ENCODE measurements around the gene UGT1A5.

UGT1A5 gene

DNA sequence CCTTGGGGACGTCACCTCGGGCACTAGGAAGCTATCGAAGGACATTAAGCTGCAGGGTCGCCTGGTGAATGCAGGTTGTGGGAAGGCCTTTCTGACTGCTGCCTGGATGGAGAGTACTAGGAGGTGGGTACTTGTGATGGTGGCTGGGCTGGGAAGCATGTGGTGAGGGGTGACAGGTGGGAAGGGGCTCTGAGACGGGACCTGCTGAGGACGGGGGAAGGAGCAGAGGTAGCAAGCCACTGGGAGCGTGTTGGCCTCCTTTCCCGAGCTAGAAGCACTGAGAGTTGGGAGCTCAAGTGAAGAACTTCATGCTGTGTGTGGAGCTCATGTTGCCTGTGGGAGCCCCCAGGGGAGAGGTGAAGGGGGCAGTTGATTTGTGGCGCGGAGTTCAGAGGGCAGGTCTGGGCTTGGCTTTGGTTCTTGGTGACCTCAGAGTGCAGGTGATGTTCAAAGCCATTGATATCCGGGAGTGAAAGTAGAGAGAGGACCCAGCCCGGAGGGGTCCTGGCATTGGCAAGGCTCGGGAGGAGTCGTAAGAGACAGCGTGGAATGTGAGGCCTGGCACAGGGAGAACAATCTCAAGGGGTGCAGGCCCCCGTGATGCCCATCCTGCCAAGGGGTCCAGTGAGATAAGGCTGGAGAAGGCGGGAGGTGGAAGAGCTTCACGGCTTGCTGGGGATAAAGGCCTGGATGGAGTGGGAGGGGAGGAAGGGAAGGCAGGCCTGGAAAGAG lies 78.6 kb downstream of the UGT1A5 start:
- DNase-seq = no peak

DNA sequence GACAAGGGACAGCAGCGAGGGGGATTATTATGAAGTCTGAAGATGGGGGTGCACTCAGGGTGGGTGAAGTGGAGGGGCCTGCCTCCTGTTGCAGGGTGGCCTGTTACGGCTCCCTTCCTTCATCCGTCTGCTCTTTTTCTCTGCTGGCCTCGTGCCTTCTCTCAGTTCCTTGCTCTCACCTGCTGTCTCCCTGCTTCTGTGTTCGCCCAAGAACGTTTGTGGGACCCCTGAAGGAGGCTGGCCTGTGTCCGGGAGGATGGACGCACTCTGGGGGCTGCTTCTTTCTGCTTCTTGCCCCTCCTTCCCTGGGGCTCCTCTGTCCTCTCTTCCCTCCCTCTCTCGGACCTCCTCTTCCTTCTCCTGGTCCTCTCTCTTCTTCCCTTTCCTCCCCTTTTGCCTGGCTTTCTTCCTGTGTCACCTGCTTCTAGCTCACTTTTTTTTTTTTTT lies 79.2 kb downstream of the UGT1A5 start:
- DNase-seq = no peak

DNA sequence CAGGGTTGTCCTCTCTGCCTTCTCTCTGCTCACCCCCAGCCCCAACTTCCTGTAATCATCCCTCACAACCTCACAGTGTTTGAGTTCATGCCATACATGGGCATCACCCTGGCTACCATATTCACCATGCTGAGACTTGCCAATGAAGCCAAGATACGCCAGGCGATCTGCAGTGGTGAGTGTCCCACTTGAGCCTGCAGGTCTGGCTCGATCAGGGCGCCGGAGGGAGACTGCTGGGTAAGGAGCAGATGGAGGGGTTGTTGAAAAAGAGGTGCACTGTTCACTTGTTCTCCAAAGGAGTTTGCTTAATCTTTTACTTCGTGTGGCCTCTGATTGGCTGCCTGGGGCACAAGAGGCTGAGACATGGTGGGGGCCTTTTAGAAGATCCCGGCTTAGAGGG lies 80.0 kb downstream of the UGT1A5 start:
- no peak for DNase-seq

DNA sequence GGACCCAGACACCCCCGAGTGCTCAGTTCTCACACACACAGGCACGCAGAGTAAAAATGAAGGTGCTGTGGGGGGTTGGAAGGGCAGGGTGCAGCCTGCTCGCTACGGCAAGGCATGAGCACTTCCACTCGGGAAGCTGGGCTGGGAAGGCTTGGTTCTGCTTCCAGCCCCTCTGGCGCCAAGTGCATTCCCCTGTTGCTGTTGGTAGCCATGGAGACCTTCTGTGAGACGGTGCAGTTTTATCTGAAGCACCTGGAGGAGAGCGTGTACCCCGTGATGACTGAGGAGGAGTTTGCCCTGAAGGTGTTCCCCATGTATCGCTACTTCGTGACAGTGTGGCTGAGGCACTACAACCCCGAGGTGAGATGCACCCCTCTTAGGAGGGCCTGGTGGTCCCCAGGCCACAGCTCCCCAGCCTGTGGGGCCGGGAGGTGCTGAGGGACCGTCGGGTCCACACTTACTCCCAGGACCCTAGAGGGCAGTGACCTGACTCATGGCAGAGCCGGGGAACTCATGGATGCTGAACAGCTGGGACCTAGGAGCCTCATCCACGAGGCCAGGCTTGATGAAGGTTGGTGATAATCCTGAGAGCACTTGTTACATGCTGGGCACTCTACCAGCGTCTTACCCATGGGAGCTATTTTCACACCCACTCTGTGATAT lies 80.9 kb downstream of the UGT1A5 start:
- DNase-seq = no peak

DNA sequence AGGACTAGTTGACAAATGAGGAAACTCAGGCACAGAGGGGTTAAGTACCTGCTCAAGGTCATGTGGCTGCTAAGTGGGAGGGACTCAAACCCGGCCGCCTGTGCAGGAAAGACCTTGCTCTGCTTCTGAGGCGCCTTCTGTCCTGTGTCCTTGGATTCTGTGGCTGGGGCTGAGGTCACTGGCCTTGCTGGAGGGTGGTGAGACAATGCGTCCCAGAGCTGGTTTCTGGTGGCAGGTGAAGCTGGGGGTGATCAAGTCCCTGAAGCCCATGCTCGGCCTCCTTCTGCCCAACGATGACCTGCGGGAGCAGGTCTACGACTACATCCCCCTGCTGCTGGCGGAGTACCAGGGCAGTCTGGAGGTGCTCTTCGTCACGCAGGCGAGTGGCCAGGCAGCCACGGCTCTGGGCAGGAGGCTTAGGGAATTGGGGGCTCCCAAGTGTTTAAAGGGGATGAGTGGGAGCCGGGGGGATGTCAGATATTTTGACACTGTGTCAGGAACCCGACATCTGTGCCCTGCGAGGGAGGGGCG lies 81.5 kb downstream of the UGT1A5 start:
- DNase-seq = no peak

DNA sequence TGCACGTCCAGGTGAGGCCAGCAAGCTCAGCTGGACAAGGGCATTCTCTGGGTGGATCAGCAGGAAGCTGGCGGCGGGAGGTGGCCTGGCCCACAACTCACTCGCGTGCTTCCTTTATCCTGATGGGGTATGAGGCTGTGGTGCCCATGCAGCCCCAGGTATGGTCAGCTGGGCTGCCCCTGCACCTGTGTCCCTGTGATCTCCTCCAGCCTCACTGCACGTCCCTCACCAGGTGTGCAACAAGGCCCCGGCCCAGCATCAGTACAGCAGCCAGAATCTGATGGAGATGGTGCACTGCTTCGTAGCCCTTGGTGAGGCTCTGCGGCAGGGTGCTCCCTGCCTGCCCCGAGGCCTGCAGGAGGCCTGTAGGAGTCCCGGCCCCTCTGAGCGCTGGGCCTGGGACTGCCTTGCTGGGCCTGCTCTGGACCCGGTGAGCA lies 83.0 kb downstream of the UGT1A5 start:
- DNase-seq = no peak

DNA sequence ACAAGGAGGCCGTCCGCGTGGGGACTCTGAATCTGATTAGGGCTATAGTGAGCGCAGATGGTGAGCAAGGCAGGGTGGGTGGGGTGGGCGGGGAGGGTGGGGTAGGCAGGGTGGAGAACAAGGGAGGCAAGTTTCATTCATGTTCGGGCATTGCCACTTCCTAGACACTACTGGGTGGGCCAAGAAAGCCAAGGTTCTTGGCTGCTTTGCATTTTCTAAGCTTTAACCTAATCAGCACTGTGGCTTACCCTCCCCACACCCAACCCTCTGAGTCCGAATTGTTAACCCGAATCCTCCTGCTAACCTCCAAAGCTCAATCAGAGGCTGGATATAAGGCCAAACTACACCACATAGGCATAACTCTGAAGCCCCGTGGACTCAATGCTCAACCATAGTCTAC lies 83.5 kb downstream of the UGT1A5 start:
- no peak for DNase-seq

DNA sequence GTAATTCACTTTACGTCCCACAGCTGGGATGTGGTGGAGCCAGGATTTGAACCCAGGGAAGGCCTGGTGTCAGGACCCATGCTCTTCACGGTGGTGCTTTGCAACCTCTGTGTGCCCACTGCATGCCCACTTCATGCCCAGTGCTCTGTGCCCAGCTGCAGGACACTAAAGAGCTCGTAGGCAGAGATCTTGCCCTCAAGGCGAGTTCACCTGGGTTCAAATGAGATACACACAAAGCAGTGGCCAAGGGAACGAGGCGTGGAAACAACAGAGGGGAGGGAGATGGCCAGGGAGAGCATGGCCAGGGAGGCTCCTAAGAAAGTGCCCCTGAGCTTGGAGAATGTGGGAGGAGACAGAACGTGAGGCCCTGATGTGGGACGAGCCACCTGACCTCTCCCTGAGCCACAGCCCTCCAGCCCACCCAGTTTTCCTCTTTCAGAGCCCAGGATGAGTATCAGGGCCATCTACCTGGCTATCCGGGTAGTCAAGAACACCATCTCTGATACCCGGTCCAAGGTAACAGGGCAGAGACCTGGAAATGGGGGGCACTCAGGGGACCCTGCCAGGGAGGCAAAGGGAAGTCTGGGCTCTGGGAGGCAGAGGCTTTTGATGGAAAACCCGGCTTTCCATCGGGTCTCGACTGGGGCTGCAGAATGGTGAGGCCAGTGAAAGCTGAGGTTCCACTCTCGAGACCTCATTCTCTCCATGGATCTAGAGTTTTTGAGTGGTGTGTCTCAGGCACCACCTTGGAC lies 85.8 kb downstream of the UGT1A5 start:
- DNase-seq = no peak

DNA sequence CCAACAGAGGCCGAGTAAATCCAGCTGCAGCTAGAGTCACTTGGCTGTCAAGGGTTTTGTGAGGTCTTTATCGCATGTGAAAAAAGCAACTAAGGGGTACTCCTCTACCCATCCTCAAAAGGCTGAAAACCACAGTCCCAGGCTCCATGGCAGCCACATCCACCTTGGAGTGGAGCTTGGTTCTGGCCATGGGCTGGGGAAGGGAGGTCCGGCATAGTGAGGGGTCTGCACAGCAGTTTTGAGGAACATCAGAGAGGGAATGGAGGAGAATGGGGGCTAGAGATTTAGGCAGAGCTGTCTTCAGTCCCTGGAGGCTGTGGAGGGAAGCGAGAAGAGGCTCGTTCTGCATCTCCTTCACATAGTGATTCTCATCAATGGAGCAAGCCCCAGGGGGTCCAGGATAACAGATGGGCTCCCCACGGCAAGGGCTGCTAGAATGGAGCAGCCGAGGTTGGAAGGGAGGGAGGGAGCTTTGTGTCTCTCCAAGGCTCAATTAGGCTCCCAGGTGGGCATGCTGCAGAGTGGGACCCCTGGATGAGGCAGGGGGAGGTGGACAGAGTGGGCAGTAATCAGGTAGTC lies 86.5 kb downstream of the UGT1A5 start:
- DNase-seq = no peak

DNA sequence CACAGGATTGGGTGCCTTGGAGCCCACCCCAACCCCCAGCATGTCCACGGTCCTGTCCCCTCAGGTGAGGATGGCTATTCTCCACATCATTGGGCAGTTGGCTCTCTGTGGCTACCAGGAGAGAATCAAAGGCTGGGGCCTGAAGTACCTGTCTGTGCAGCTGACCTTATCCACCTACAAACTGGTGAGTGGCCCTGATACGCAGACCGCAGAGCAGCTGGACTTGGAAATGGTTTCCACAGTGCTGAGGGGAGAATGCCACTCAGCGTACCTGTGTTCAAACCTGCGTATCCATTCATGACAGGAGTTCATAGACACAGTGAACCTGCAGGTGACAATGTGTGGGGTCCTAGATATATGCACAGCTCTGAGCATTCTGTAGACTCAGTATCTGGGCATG lies 87.0 kb downstream of the UGT1A5 start:
- DNase-seq = no peak

DNA sequence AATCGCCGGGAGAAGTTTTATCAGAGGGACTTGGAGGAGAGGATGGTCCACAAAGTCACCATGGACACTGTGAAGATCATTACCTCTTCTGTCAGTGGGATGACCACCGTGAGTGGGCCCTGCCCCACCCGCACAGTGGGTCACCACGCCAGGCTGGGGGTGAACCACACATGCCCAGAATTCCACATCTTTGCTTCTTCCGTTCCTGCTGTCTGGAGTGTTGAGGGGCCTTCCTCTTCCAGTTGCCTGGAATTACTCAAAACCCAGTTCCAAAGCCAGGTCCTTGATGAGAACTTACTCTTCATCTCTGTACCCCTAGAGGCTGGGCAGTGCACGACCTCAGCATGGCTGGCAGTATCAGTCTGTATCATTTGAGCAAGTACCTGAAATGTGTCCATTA lies 87.5 kb downstream of the UGT1A5 start:
- no peak for DNase-seq

DNA sequence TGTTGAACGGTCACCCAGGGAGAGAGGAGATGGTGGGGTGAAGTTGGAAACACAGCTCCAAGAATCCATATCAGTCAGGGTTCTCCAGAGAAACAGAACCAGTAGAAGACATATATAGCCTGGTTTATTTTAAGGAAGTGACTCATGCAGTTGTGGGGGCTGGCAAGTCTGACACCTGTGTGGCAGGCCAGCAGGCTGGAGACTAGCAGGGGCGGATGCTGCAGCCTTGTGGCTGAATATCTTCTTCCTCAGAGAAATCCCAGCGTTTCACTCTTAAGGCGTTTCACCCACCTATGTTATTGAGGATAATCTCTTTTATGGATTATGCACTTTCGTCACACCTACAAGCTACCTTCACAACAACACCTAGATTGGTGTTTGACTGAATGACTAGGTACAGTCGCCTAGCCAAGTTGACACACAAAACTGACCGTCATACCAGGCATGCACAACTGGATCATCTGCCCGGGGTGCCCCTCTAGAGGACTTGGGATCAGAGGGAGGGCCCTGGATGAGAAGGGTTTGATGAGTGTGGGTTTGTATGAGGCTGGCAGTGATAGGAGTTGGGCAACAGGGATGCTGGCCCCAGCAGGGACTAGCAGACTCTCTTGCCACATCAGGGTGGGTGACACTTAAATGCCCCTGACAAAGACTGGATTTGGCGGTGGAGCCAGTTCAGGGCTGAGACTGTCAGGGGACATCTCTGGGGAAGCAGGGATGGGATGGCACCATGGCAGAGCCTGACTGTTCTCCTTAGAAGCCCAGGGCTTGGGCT lies 88.8 kb downstream of the UGT1A5 start:
- no peak for DNase-seq

DNA sequence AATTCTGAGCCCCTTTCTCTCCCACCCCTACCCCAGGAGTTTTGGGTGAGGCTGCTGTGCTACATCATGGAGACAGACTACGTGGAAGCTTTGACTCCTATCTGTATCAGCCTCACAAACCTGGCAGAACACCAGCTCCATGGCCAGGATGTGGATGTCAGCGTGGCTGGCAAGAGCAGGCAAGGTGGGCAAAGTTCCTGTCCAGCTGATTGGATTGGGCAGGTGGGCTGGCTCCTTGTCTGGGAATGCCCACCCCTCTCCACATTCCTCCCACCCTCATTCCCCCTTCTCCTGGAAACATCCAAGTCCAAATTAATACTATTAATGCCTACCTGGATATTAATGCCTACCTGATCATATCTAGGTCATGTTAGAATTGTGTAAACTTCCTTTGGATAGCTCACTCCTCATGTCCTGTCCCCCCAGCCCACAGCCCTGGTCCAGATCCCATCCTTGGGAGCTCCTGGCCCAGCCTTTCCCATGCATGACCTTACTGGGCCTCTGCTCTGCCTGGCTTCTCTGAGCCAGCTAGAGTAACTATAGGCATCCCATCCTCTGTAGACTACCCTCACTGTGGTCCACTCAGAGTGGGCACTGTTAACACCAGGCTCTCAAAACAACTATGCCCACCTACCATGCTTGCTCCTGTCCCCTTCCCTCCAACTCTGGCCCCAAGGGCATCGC lies 89.6 kb downstream of the UGT1A5 start:
- no peak for DNase-seq

DNA sequence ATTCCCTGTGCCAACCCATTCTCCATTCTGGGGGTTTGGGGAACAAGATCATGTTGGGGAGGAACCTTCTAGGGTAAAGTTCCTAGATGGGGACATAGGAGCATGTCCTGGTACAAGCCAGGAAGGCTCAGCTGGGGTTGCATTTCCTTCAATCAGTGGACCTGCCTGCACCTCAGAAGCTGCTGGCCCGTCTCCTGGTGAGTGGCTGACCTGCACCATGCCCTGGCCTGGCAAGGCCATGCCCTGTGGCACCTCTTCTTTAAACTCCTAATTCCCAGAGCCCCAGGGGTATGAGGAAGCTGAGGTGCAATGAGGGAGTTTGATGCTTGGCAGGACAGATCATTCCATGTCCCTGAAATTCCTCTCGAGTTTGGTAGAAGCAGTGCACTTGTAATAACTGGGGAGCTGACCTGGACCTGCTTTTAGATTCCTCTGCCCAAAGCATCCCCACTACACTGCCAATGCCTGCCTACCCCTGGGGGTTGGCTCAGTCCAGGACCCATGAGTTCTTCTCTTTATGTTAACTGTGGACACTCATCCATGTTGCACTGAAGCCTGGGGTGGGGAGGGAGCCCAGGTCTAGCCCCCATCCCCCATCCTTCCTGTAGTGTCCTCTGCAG lies 90.7 kb downstream of the UGT1A5 start:
- no peak for DNase-seq

DNA sequence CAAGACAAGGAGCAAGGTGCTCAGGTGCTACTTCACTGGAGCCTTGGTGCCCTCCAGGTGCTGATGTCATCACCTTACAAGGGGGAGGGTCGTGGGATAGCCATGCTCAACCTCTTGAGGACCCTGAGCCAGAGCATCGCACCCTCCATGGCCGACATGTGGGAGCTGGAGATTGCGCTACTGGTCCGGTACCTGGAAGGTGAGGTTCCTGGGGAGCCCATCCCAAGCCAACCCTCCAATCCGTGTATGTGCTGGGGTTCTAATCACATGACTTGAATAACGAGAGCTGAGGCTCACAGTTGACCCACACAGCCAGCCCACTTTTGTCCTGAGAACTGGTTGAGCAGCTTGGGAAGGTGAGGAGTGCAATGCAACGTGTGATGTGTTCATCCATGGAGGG lies 91.3 kb downstream of the UGT1A5 start:
- DNase-seq = no peak

DNA sequence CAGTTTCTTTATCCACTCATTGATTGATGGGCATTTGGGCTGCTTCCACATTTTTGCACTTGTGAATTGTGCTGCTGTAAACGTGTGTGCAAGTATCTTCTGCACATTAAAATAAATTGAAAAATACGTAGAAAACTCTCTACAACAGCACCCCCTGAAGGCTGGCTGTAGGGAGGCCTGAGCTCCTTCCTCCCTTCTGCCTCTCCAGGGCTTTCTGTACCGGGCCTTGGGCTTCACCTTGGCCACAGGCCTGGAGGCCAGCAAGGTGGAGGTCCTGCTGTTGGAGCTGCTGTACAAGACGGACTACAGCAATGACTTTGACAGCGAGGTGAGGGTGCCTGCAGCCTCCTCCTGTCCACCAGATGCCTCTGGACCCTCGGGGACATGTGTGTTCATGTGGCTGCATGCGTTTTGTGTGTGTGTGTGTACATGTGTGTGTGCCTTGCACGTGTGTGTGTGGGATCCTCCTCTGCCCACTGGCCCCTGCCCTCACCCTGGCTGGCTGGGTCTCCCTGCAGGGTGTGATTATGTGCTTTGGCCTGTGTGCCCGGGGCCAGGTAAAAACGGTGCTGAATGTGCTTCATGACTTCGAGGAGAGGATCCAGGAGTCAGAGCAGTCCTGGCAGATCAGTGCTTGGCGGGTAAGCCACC lies 94.6 kb downstream of the UGT1A5 start:
- DNase-seq = no peak

DNA sequence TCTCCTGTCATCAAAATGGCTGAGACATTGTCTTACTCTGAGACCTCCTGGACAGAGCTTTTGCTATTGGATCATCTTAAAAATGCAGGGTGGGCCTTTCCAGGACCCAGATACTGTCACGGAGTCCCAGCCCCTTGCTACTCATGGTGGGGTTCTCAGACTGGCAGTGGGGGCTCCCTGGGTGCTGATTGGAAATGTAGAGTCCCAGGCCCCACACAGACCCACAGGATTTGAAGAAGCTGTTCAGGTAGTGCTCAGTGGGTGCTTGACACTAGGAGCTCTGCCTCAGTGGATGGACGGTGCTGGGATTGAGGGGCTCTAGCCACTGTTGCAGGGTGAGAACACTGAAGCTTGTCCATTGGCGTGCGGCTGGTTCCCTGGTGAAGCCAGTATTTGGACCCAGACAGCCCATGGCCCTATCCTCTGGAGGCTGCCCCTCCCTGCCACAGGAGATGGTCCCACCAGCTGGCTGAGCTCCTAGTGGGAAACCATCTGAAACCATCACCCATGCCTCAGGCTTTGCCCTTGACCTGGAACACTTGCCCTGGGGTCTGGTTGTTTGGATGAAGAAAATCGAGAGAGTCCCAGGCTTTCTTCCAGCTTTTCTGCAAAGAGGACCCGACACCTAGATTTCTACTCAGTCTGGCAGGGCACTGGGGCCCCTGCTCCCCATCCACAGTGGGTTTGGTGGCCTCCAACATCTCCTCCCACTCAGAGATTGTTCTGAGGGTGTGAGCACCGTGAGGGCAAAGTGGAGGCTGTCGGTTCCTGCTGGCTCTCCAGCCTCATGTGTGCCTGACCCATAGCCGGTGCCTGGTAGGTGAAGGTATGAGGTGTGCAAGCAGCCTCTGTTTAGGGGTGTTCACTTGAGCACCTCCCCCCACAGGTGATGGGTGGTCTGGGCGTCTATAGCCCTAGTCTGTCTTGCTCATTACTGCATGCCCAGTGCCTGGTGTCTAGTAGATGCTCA lies 95.5 kb downstream of the UGT1A5 start:
- no peak for DNase-seq

DNA sequence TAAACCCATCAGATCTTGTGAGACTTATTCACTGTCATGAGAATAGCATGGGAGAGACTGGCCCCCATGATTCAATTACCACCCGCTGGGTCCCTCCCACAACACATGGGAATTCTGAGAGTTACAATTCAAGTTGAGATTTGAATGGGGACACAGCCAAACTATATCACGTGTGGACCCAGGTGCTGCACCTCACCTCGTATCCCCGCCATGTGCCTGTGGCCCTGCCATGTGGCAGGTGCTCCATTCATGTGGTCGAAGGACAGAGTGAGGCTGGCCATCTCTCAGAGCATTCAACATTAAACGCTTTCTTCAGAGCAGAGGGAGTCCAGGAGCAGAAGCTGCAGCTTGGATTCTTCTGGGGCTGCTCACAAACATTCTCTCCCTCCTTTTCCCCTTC lies 97.7 kb downstream of the UGT1A5 start:
- DNase-seq = no peak

DNA sequence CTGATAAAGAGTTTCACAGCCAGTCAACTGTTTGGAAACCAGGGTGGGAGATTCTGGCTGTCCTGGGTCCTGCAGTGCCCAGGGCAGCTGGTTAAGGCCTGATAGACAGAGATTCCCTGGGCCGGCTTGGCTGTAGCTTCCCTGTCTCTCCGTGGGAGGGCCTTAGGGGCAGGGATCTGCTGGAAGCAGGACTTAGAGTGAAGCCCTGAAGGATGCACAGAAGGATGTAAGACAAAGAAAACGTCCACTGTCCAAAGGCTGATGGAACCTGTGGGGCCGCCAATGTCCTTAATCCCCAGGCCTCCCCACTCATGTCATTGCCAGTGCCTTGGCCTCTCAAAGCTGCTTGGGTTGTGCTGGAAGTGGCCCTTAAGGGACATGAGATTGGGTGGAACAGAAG lies 98.4 kb downstream of the UGT1A5 start:
- no peak for DNase-seq

DNA sequence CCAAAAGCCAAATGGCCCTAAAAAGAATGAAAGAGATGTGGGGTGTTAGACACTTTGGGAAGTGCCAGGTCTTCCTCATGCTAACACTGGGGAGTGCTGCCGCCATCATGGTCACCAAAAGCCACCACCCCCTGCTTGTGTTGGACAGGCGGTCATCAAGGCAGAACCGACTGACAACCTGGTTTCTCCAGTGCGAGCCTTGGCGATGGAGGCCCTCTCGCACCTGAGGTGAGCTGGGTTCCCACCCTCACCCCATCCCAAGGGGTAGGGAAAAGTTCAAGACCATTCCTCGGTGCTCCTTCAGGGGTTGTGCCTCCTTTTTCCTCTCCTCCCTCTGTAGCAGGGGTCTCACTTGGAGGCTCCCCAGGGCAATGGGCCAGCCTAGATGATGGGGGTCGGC lies 99.0 kb downstream of the UGT1A5 start:
- DNase-seq = no peak

All from stimulated activated naive CD4-positive, alpha-beta T cell (primary cell).